Bronchial epithelial cell (primary cell): ENCODE measurements around the gene CPNE4. TPM values are rescaled to one million over a fixed set of nuclear protein-coding genes. Genes with fewer than 3 reads are reported as not detected.
"Not testable (repeated sequence)": the region's sequence is repeated elsewhere in the genome, so short reads cannot be mapped to it uniquely, and the experiment has no call there.

Source experiments
- DNase-seq: peaks from one replicate; pipeline ENCODE4 v3.0.0-alpha.2; 2010; ENCODE audit warnings: low read depth
- FAIRE-seq: peaks from 2 replicates; lab custom pipeline; 2011; peaks lifted over from hg19 to GRCh38; lab: Jason Lieb, UNC
- H3K27me3 ChIP-seq: 2 replicates; pipeline ENCODE4 v1.5.1; 2011; ENCODE audit warnings: low read length; ENCODE audit not compliant: control insufficient read depth, insufficient read depth
- H3K36me3 ChIP-seq: 2 replicates; pipeline ENCODE4 v1.5.1; 2011; ENCODE audit warnings: low read length; ENCODE audit not compliant: control insufficient read depth, insufficient read depth
- H3K4me3 ChIP-seq: 2 replicates; pipeline ENCODE4 v1.5.1; 2011; ENCODE audit warnings: mild to moderate bottlenecking, low read depth, low read length, control low read depth
- total RNA-seq: library from RNA; depleted of rRNA; stranded (reverse); fragments of >200 nt; gene quantifications from 2 replicates; pipeline ENCODE4 v1.2.1, GENCODE V29; 2014
- TF ChIP-seq, protein P1 (sequence below): IDR thresholded peaks from 2 replicates; pipeline ENCODE4 v1.5.1; 2011; ENCODE audit warnings: mild to moderate bottlenecking, moderate library complexity, low read length, control low read depth, inconsistent platforms; ENCODE audit not compliant: insufficient read depth, severe bottlenecking

Gene CPNE4
- total RNA-seq, 1 donor from 2014 or later, result under 0.01 TPM

DNA sequence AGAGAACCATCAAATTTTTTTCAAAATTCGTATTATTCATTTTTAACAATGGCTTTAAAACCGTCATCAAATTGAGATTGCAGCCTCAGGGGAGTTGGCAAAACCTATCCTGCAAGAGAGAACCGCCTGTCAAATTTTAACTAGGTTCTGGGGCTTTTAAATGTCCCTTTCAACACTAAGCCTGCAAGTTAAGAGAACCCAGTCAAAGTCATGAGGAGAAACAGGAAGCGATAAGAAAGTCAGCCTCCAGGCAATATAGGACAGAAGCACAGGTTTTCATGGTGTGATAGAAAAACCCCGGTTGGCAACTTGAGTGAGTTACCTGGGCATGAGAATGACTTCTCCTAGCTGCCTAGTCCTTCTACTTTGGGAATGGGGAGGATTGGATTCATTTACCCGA lies 59.8 kb downstream of the CPNE4 start:
- H3K27me3 ChIP-seq, result no peaks in the 10 kb centered on the region
- FAIRE-seq (no peak), DNase-seq (no peak)
- no peak overlapping the region for H3K4me3 ChIP-seq
- H3K36me3 ChIP-seq, result no peaks in the 10 kb centered on the region
- TF ChIP-seq, protein P1, sequence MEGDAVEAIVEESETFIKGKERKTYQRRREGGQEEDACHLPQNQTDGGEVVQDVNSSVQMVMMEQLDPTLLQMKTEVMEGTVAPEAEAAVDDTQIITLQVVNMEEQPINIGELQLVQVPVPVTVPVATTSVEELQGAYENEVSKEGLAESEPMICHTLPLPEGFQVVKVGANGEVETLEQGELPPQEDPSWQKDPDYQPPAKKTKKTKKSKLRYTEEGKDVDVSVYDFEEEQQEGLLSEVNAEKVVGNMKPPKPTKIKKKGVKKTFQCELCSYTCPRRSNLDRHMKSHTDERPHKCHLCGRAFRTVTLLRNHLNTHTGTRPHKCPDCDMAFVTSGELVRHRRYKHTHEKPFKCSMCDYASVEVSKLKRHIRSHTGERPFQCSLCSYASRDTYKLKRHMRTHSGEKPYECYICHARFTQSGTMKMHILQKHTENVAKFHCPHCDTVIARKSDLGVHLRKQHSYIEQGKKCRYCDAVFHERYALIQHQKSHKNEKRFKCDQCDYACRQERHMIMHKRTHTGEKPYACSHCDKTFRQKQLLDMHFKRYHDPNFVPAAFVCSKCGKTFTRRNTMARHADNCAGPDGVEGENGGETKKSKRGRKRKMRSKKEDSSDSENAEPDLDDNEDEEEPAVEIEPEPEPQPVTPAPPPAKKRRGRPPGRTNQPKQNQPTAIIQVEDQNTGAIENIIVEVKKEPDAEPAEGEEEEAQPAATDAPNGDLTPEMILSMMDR, result no peak

DNA sequence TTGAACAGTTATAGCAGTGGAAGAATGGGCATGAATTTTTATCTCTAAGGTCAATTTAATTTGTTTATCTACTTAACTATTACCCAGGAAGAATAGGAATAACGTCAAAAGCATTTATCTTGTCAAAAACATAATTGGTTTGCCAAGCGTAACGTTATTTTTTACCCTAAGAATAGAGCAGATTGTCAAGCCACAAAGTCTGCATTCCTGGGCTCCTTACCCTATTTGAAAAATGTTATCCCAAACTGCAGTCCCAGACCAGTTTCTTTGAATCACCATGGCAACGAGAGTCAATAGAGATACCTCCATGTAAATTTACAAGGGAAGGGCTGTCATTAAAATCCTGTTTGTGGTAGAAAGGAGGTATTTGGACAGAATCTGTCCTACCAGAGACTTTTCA lies 61.1 kb downstream of the CPNE4 start:
- no peak overlapping the region for H3K4me3 ChIP-seq
- TF ChIP-seq, protein P1, result no peak
- no peak for DNase-seq
- no peaks in the 10 kb centered on the region for H3K27me3 ChIP-seq
- FAIRE-seq, result no peak
- H3K36me3 ChIP-seq, result no peaks in the 10 kb centered on the region

DNA sequence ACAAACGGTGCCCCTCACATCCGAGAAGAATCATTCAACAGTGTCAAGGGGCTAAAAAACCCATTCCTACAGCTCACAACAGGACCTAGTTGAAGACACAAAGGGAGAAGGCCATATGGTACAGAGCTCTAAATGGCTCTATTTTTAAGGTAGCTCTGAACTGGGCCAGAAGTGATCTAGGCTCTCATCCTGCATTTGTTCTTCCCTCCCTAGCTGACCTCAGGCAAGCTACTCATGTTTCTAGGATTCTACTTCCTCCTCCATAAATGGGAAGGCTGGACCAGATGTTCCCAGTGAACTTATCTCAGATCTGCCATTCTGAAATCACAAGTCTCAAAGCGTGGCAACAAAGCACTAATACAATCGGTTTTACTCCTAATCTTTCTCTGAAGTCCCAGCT lies 62.3 kb downstream of the CPNE4 start:
- no peak overlapping the region for H3K4me3 ChIP-seq
- no peaks in the 10 kb centered on the region for H3K27me3 ChIP-seq
- DNase-seq (no peak), FAIRE-seq (no peak)
- TF ChIP-seq, protein P1, result no peak
- H3K36me3 ChIP-seq, result no peaks in the 10 kb centered on the region

DNA sequence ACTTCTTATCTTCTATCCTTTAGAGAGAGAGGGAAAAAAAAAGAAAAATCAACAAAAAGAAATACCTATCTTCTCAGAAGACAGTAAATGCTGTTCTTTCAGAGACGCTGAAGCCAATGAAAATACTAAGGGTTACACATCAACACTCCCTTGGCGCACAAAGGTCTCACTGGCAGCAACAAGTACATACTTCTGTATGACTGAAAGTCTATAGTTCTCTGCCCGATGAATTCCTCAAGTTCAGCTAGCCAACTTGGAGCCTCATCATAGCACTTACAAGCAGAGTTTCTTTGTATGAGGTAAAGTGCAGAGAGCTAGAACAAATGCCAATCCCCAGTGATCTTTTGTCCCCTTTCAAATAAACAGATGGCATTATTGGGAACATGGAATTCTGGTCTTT lies 62.7 kb downstream of the CPNE4 start:
- H3K27me3 ChIP-seq, result no peaks in the 10 kb centered on the region
- H3K36me3 ChIP-seq, result no peaks in the 10 kb centered on the region
- TF ChIP-seq, protein P1, result no peak
- no peak for DNase-seq
- H3K4me3 ChIP-seq, result no peak overlapping the region
- FAIRE-seq, result no peak

DNA sequence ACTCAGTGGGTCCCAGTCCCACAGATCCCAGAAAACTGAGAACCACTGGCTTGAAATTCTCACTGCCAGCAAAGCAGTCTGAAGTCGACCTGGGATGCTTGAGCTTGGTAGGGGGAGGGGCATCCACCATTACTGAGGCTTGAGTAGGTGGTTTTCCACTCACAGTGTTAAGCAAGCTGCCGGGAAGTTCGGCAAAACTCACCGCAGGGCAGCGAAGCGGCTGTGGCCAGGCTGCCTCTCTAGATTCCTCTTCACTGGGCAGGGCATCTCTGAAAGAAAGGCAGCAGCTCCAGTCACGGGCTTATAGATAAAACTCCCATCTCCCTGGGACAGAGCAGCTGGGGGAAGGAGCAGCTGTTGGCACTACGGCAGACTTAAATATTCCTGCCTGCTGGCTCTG lies 71.4 kb downstream of the CPNE4 start:
- H3K27me3 ChIP-seq, H3K36me3 ChIP-seq, DNase-seq, H3K4me3 ChIP-seq, FAIRE-seq: not testable (repeated sequence)

DNA sequence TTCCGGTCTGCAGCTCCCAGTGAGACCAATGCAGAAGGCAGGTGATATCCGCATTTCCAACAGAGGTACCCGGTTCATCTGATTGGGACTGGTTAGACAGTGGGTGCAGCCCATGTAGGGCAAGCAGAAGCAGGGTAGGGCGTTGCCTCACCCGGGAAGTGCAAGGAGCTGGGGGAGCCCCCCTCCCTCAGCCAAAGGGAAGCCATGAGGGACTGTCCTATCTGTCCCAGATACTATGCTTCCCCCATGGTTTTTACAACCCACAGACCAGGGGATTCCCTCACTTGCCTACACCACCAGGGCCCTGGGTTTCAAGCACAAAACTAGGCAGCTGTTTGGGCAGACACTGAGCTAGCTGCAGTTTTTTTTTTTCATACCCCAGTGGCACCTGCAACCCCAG lies 71.8 kb downstream of the CPNE4 start:
- TF ChIP-seq, protein P1, result no peak
- FAIRE-seq (no peak), DNase-seq (no peak)
- Histone ChIP-seq H3K36me3 (no peaks in the 10 kb centered on the region), H3K4me3 (no peak overlapping the region), H3K27me3 (no peaks in the 10 kb centered on the region)
